HG03565 (cell line): Measurements from ENCODE around the gene SETDB1.
"Not testable (repeated sequence)": the region's sequence is repeated elsewhere in the genome, so short reads cannot be mapped to it uniquely, and the experiment has no call there.

ENCODE experiments used
- ATAC-seq: cut with Tn5 transposase; IDR thresholded peaks from one replicate; pipeline ENCODE4 v1.9.1; 2021; ENCODE audit warnings: mild to moderate bottlenecking, moderate library complexity; ENCODE audit not compliant: unreplicated experiment

Gene SETDB1

GRCh38 chr1:150928775-150929174, 2.6 kb downstream of the SETDB1 start:
- ATAC-seq = not testable (repeated sequence)

GRCh38 chr1:150931773-150932172, 5.6 kb downstream of the SETDB1 start:
- ATAC-seq = no peak

GRCh38 chr1:150944856-150945255, 18.7 kb downstream of the SETDB1 start:
- no peak for ATAC-seq

DNA sequence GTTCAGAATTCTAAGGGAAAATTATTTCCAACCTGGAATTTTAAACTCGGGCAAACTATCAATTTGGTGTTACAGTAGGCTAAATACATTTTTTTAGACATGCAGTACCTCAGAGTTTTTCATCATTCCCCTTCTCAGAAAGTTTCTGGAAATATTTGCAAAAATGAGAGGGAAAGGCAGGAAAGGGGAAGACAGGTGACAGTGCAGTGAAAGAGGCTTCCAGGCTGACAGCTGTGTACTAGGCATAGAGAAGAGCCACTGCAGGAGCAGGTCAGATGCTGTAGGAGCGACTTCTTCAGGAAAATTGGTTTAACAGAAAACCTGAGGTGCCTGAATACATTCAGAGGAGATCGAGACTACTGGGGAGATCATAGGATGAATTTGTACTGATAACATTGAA, 28.5 kb downstream of the SETDB1 start:
- no peak for ATAC-seq

DNA sequence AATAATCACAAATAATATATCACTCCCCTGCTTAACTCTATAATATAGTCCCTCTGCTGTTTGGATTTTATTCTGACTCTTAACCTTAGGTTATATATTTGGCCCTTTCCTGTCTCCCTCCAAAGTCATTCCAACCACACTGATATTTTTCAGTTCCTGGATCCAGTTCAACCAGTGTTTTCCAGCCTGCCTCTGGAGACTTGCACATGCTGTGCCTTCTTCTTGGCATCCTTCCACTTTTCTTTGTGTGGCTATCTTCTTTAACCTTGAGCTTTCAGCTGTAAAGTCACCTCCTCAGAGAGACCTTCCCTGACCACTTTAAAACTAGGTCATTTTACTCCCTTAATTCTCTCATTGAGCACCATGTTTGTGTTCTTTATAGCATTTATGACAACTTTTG, 29.1 kb downstream of the SETDB1 start:
- no peak for ATAC-seq

- no peak for ATAC-seq
Measured at GRCh38 chr1:150957666-150958065, 31.5 kb downstream of the SETDB1 start.

DNA sequence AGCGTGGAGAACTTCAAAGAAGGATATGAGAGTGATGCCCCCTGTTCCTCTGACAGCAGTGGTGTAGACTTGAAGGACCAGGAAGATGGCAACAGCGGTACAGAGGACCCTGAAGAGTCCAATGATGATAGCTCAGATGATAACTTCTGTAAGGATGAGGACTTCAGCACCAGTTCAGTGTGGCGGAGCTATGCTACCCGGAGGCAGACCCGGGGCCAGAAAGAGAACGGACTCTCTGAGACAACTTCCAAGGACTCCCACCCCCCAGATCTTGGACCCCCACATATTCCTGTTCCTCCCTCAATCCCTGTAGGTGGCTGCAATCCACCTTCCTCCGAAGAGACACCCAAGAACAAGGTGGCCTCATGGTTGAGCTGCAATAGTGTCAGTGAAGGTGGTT, 34.5 kb downstream of the SETDB1 start:
- no peak for ATAC-seq

DNA sequence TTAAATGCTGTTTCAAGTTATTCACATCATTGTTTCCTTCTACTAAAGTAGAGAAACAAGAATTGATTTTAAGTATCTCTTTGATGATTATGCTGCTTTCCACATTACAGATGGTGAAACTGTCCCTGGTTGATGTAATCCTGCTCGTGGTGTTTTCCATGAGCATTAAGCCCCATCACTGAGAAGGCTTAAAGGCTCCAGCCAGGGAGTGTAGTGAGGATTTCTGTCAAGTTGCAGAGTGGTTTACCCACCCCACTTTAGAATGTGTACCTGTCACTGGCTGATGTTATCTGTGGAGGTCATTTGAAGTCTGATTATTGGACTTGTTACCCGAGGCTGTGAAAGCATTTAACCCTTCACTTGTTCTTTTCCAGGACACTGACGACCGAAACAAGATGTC, 35.6 kb downstream of the SETDB1 start:
- ATAC-seq = no peak

DNA sequence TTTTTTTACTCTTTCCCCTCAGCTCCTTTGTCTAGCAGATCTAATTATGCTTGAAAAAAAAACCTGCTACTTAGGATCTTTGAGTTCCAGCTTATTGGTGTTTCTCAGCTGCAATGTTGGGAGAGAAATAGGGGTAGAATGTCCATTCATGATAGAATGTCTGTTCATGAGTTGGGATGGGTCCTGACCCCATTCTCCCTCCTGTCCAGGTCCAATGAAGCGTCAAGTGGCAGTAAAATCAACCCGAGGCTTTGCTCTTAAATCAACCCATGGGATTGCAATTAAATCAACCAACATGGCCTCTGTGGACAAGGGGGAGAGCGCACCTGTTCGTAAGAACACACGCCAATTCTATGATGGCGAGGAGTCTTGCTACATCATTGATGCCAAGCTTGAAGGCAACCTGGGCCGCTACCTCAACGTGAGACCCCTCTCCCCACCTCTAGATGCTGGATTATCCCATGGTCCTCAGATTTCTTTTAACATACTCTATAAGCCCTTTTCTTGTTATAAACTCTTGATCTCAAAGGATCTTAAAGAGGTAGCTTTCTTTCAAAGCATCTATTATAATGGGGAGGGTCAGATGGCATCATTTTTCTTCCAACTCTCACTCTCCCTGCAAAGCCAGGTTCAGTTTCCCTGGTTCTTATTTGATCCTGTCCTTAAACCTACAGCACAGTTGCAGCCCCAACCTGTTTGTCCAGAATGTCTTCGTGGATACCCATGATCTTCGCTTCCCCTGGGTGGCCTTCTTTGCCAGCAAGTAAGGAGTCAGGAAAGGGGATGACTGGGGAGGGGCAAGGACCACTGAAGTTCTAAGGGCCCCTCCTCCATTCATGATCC, 37.4 kb downstream of the SETDB1 start:
- ATAC-seq = no peak

- ATAC-seq = no peak
Measured at GRCh38 chr1:150964164-150964489, 38.0 kb downstream of the SETDB1 start.

DNA sequence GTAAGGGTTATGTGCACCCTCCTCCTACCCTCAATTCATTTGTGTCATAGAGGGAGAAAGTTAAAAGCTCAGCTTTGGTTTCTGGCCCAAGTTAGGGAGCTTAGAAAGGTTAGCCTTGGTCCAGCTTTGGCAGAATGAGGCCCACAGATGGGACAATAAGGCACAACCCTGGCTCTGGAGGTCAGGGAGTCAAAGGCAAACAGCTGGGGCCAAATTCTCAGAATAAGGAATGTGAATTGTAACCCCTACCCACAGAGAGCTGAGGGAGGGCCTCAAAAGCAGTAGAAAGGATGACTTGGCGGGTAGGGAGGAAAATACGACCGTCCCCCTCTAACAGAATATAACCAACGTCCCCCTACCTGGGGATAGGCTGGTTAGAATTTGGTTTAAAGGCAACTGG, 39.4 kb downstream of the SETDB1 start:
- no peak for ATAC-seq

- no peak for ATAC-seq
Measured at GRCh38 chr1:150966011-150966410, 39.8 kb downstream of the SETDB1 start.

DNA sequence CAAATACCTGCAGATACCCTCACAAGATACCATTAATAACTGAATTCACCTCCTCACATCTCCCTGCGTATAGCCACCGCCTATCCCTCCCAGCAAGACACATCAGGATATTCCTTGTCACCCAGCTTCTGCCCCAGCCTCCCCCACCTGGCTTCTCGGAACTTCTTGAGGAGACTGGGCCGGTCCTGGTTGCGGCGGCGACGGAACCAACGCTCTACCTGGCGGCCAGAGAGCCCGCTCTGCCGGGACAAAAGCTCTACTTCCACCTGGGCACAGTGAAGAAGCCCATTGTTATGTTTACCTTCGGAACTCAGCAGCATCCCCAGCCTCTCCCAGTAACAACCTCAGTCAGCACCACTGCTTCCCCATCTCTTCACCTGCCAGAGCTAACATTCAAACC, 41.8 kb downstream of the SETDB1 start:
- ATAC-seq = no peak

- ATAC-seq = no peak
Measured at GRCh38 chr1:150968491-150968890, 42.3 kb downstream of the SETDB1 start.

GRCh38 chr1:150969626-150970025, 43.5 kb downstream of the SETDB1 start:
- no peak for ATAC-seq

GRCh38 chr1:150970808-150971582, 44.8 kb downstream of the SETDB1 start:
- no peak for ATAC-seq

GRCh38 chr1:150971583-150972416, 45.6 kb downstream of the SETDB1 start:
- ATAC-seq = no peak

GRCh38 chr1:150972417-150972940, 46.3 kb downstream of the SETDB1 start:
- no peak for ATAC-seq

GRCh38 chr1:150973258-150973835, 47.2 kb downstream of the SETDB1 start:
- ATAC-seq = no peak

DNA sequence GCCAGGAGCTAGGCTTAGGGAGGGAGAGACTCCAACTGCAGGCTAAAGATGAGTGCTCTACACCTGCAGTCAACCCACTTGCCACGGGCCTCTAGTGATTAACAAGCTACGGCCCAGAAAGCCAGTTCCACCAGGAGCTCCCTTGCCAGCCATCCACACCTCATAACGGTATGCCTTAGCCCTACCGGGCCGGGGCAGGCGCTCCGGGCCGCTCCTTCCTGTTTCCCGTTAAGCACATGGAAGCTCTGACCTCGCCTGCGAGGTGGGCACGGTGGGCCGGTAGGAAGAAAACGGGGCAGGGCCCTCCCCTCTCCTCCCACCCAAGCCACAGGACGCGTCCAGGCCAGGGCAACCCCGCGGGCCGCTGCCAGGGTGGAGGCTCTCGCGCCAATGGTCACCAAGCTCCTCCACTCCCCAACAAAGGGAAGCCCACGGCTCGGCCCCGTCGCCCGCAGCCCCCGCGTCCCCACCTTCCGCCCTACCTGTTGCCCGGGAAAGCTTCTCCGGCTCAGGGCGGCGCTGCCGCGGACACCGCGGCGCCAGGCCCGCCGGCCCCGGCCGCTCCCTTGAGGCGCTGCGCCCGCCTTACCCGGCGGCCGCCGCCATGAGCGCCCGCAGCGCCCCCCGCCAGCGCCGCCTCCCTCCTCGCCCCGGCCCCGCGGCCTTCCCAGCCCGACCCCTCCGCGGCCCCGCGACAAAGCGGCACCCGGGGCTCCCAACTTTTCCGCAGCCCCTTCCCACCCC, 47.8 kb downstream of the SETDB1 start:
- no peak for ATAC-seq
